RWPE2 (cell line): ENCODE results near the gene MINDY2.

Source experiments
- ATAC-seq: fragments of 200-7000 bp; cut with Tn5 transposase; 3 replicates; pipeline ENCODE4 v1.9.1; 2021; ENCODE audit warnings: low read depth
- DNase-seq: peaks from one replicate; pipeline ENCODE4 v3.0.0-alpha.2; 2020; ENCODE audit warnings: low spot score
- H3K27ac ChIP-seq: fragments of 450-650 bp; 2 replicates; pipeline ENCODE4 v1.5.1; 2017; ENCODE audit warnings: mild to moderate bottlenecking; ENCODE audit not compliant: poor library complexity, severe bottlenecking
- H3K27me3 ChIP-seq: fragments of 250-450 bp; sonication (Bioruptor Pico); 2 replicates; pipeline ENCODE4 v1.5.1; 2021; ENCODE audit warnings: mild to moderate bottlenecking, moderate library complexity; ENCODE audit not compliant: insufficient read depth, poor library complexity, severe bottlenecking
- H3K36me3 ChIP-seq: fragments of 250-450 bp; sonication (Bioruptor Pico); 2 replicates; pipeline ENCODE4 v1.5.1; 2020; ENCODE audit warnings: low read depth, mild to moderate bottlenecking, moderate library complexity
- H3K4me1 ChIP-seq: fragments of 250-450 bp; sonication (Bioruptor Pico); 2 replicates; pipeline ENCODE4 v1.5.1; 2021; ENCODE audit warnings: mild to moderate bottlenecking, moderate library complexity; ENCODE audit not compliant: insufficient read depth, poor library complexity, severe bottlenecking
- H3K4me3 ChIP-seq: fragments of 250-450 bp; sonication (Bioruptor Pico); 2 replicates; pipeline ENCODE4 v1.5.1; 2021; ENCODE audit warnings: mild to moderate bottlenecking, moderate library complexity; ENCODE audit not compliant: severe bottlenecking
- H3K9me3 ChIP-seq: fragments of 250-450 bp; sonication (Bioruptor Pico); 2 replicates; pipeline ENCODE4 v1.5.1; 2021; ENCODE audit warnings: mild to moderate bottlenecking, moderate library complexity; ENCODE audit not compliant: severe bottlenecking
- CTCF ChIP-seq: fragments of 450-650 bp; IDR thresholded peaks from one replicate; pipeline ENCODE4 v1.5.1; 2017; ENCODE audit warnings: mild to moderate bottlenecking, moderate library complexity; ENCODE audit not compliant: poor library complexity, severe bottlenecking

Gene MINDY2

GRCh38 chr15:58779554-58779953 is 8.5 kb downstream of the MINDY2 start:
- ATAC-seq = no peak
- Histone ChIP-seq H3K27ac (no peak overlapping the region), H3K9me3 (no peaks in the 10 kb centered on the region), H3K4me3 (no peak overlapping the region), H3K27me3 (no peaks in the 10 kb centered on the region), H3K4me1 (peaks cover 7% of the 10 kb centered on the region), H3K36me3 (peaks cover 65% of the 10 kb centered on the region)
- TF ChIP-seq CTCF = no peak
- DNase-seq = no peak

- H3K36me3 ChIP-seq = peaks cover 67% of the 10 kb centered on the region
- H3K4me1 ChIP-seq = no peaks in the 10 kb centered on the region
- no peaks in the 10 kb centered on the region for H3K9me3 ChIP-seq
- no peak overlapping the region for H3K27ac ChIP-seq
- ATAC-seq (no peak), DNase-seq (no peak)
- no peaks in the 10 kb centered on the region for H3K27me3 ChIP-seq
- no peak for TF ChIP-seq CTCF
- no peak overlapping the region for H3K4me3 ChIP-seq
Observed at GRCh38 chr15:58785355-58785754, 14.3 kb downstream of the MINDY2 start.

GRCh38 chr15:58788056-58788710 is 17.1 kb downstream of the MINDY2 start:
- Histone ChIP-seq H3K36me3 (peaks cover 62% of the 10 kb centered on the region), H3K9me3 (no peaks in the 10 kb centered on the region), H3K4me1 (peaks cover 6% of the 10 kb centered on the region), H3K4me3 (no peak overlapping the region), H3K27me3 (no peaks in the 10 kb centered on the region), H3K27ac (no peak overlapping the region)
- TF ChIP-seq CTCF = no peak
- DNase-seq = no peak
- ATAC-seq = no peak

GRCh38 chr15:58793862-58794261 is 22.8 kb downstream of the MINDY2 start:
- Histone ChIP-seq H3K4me3 (no peak overlapping the region), H3K9me3 (no peaks in the 10 kb centered on the region), H3K4me1 (peaks cover 32% of the 10 kb centered on the region), H3K36me3 (peaks cover 44% of the 10 kb centered on the region), H3K27me3 (no peaks in the 10 kb centered on the region), H3K27ac (peak overlapping the region; percentile 88)
- TF ChIP-seq CTCF = no peak
- peak; percentile 99 for DNase-seq
- peak; percentile 98 for ATAC-seq

- peak overlapping the region; percentile 6 for H3K27ac ChIP-seq
- no peaks in the 10 kb centered on the region for H3K27me3 ChIP-seq
- ATAC-seq = no peak
- no peak for TF ChIP-seq CTCF
- H3K4me1 ChIP-seq = peaks cover 44% of the 10 kb centered on the region
- H3K4me3 ChIP-seq = no peak overlapping the region
- no peak for DNase-seq
- H3K36me3 ChIP-seq = peaks cover 38% of the 10 kb centered on the region
- no peaks in the 10 kb centered on the region for H3K9me3 ChIP-seq
Observed at GRCh38 chr15:58795825-58796224, 24.7 kb downstream of the MINDY2 start.
